HG02840 (cell line): ENCODE results near the gene MLST8.
"Not testable (repeated sequence)": the region's sequence is repeated elsewhere in the genome, so short reads cannot be mapped to it uniquely, and the experiment has no call there.

Source experiments
- ATAC-seq: cut with Tn5 transposase; IDR thresholded peaks from one replicate; pipeline ENCODE4 v1.9.1; 2021; ENCODE audit warnings: mild to moderate bottlenecking, moderate library complexity, moderate number of reproducible peaks; ENCODE audit not compliant: unreplicated experiment, low FRiP score

MLST8 gene

DNA sequence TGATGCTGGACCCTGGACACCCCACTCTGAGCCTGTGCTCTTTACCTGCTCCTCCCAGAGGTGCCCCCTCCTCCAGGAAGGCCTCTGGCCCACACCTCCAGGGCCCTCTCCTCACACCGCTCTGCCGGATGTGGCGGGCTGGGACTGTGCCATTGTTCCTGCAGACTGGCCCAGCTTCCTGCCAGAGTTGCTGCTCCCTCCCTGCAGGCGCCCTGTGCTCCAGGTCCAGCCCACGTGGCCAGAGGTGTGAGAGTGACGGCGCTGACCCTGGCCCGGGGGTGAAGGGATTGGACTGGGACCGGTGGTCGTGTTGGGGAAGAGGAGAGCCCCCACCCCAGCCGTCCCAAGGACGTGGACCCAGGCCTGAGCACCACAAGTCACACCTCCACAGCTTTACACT is 23.8 kb downstream of the MLST8 start:
- ATAC-seq = no peak

DNA sequence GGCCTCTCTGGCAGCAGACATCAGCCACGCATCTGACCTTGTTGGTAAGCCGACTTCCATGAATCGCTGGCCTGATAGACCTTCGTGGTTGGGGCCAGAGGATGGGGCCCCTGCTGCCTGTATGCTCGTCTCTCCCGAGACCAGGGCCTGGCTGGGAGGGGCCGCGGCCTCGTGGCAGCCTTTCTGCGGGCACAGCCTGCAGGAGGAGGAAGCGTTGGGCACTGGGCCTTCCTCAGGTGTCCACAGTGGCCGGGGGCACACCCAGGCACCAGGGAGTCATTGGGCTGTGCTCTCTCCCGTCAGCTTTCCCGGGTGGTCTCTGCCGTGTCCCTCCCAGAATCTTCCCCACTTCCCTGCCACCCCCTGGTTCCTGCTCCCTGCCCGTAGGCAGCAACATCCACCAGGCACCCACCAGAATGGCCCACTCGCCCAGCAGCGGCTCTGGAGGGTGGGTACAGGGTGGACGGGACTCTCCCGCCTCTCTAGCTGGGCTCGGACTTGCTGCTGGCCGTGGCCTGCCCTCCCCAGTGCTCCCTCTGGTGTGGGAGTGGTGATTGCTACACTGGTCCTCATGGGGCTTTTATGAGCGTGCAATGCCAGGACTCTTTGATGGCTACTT is 24.5 kb downstream of the MLST8 start:
- ATAC-seq = no peak

DNA sequence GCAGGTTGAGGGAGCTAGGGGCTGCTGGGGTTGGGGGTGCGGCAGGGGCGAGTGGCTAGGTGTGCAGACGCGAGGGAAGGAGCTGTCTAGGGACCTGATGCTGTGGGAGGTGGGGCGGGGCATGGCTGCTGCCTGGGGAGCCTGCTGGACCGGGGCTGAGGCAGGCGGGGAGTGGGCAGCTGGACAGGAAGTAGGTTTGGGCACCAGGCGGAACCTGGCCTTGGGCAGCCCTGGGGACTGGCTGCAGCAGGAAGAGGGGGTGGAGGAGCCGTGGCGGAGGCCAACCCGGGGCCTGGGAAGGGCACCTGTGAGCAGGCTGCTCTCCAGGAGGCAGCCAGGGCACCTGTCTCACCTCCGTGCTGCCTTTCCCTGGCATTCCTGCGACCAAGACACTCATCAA is 25.1 kb downstream of the MLST8 start:
- no peak for ATAC-seq

DNA sequence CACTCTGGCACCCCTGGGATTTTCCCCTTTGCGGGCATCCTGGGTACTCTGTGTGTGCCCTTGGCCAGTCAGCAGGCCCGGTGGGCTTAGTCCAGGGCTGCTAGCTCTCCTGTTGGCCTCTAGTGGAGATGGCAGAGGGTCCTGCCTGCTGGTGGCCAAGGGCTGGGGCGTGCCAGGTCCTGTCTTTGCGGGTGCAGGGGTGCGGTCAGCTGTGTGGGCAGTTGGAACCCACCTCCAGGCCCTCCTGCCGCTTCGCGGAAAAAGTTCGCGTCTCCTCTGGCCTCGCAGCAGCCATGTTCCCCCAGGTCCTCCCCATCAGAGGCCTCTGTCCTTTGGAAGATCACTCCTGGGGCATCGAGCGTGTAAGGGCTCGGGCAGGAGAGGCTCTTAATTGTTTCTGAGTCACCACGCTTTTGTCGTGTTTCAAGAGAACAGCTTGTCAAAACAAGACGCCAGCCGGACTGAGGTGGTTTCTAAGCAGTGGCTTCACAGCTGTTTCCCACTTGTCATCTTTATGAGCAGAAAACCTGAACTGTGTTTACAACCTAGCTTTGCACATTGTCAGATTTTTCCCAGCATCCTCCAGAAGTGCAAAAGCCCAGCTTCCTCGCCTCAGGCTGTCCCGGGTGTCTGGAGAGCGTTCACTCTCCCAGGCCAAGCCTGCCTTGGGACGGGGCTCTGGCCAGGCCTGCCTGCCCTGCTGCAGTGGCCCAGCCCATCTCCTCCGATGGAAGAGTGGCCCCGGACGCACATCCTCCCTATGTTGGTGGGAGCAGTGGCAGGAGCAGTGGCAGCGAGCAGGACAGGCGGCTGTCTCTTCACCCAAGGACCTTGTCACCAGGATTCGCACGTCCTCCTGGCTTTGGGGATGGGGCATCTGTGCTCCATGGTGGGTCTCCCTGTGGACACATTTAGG is 26.0 kb downstream of the MLST8 start:
- ATAC-seq = no peak

DNA sequence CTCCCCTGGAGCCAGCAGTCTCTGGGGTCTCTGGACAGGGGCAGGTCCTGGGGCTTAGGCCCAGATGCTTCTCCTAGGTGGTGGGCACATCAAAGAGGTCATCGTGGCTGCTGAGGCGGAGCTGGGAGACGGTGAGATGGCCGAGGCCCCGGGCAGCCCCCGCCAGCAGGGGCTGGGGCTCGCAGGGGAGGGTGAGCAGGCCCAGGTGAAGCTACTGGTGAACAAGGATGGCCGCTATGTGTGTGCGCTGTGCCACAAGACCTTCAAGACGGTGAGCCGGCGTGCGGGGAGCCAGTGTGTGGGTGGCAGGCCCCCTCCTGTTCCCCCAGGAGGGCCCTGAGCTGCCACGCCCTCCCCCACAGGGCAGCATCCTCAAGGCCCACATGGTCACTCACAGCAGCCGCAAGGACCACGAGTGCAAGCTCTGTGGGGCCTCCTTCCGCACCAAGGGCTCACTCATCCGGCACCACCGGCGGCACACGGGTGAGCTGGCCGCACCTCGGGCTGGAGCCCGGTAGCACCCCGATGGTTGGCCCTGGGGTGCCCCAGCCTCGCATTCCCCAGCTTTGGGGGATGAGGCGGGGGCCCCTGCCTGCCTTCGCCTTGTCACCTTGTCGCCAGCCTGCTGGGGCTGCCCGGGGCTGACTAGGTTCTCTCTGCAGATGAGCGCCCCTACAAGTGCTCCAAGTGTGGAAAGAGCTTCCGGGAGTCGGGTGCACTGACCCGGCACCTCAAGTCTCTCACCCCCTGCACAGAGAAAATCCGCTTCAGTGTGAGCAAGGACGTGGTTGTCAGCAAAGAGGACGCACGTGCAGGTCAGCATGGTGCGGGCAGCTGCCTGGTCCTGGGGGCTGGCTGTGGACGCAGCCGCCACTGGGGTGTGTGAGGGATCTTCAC is 27.1 kb downstream of the MLST8 start:
- no peak for ATAC-seq

DNA sequence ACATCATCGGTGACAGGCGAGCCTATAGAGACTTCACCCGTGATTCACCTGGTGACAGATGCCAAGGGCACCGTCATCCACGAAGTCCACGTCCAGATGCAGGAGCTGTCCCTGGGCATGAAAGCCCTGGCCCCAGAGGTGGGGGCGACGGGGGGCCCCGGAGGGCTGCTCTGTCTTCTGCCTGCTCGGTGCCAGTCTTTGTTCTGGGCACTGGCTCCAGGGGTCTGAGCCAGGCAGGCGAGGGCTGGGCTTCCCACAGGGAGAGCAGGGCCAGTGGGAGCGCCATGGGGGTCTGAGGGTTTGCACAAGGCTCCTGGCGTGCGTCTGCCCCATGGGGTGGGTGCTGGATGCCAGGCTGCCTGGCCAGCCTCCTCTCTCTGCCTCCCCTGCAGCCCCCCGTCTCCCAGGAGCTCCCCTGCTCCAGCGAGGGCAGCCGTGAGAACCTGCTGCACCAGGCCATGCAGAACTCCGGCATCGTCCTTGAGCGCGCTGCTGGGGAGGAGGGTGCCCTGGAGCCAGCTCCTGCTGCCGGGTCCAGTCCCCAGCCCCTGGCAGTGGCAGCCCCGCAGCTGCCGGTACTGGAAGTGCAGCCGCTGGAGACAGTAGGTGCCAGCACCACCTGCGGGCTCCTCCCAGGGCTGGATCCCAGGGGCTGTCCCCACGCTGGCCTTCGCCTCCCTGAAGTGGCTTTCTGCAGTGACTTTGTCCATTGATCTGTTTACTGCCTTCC is 28.0 kb downstream of the MLST8 start:
- no peak for ATAC-seq

DNA sequence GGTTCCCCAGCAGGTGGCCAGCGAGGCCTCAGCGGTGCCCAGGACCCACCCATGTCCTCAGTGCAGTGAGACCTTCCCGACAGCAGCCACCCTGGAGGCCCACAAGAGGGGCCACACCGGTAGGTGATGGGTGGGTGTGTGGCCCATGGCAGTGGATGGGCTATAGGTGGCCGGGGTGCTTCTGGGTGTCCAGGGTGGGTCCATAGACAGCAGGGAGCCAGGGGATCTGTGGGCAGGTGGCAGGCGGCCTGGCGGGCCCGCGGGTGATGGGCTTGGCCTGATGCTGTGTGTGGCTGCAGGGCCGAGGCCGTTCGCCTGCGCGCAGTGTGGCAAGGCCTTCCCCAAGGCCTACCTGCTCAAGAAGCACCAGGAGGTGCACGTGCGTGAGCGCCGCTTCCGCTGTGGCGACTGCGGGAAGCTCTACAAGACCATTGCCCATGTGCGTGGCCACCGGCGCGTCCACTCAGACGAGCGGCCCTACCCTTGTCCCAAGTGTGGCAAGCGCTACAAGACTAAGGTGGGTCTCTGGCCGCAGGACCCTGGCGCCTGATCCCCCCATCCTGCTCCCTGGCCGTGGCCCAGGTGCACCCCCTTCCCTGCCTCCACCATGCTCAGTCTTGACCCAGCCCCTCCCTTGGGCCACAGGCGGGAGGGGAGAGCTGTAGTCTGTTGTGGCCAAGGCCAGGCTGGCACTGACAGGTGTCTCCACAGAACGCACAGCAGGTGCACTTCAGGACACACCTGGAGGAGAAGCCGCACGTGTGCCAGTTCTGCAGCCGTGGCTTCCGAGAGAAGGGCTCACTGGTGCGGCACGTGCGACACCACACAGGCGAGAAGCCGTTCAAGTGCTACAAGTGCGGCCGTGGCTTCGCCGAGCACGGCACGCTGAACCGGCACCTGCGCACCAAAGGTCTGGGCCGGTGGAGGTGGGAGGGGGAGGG is 28.9 kb downstream of the MLST8 start:
- no peak for ATAC-seq

DNA sequence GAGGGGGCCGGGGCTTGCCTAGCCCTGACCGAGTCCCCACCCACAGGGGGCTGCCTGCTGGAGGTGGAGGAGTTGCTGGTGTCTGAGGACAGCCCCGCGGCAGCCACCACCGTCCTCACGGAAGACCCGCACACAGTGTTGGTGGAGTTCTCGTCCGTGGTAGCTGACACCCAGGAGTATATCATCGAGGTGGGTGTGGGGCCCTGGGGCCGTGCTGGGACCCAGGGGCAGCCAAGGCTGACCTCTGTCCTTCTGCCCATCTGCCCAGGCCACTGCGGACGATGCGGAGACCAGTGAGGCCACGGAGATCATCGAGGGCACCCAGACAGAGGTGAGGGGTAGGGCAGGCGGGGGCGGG is 29.5 kb downstream of the MLST8 start:
- ATAC-seq = no peak

DNA sequence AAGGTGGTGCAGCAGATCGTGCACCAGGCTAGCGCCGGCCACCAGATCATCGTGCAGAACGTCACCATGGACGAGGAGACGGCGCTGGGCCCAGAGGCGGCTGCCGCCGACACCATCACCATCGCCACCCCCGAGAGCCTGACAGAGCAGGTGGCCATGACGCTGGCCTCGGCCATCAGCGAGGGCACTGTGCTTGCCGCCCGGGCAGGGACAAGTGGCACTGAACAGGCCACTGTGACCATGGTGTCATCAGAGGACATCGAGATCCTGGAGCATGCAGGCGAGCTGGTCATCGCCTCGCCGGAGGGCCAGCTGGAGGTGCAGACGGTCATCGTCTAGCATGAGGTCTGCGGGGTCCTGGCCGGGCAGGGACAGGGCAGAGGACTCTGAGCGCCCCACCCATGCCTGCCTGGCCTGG is 30.0 kb downstream of the MLST8 start:
- ATAC-seq = no peak

DNA sequence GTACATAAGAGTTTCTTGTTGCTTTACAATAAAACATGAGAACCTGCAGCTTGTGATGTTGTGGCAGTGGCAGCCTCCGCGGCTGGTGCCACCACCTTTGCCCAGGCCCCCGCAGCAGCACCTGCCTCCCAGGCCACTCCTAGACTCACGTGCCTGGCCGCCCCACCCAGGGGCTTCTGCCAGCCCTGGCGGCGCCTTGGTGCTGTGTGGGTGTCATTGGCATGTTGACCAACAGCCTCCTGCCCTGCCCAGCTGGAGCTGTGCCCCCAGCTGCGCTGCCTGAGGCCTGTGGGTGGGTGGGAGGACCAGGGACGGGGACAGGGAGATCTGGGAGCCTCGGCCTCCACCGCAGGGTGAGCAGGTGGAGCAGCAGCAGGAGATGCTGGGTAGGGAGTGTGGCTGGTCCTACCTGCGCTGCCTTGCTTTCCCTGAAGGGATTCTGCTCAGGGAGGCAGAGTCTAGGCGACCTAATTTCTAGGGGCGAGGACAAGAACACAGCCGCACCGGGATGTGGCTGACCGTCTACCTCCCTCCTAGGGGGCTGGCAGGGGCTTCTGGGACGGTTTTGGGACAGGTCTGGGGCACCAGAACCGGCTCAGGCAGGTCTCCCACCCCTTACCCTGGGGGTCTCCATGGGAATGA is 30.6 kb downstream of the MLST8 start:
- no peak for ATAC-seq

DNA sequence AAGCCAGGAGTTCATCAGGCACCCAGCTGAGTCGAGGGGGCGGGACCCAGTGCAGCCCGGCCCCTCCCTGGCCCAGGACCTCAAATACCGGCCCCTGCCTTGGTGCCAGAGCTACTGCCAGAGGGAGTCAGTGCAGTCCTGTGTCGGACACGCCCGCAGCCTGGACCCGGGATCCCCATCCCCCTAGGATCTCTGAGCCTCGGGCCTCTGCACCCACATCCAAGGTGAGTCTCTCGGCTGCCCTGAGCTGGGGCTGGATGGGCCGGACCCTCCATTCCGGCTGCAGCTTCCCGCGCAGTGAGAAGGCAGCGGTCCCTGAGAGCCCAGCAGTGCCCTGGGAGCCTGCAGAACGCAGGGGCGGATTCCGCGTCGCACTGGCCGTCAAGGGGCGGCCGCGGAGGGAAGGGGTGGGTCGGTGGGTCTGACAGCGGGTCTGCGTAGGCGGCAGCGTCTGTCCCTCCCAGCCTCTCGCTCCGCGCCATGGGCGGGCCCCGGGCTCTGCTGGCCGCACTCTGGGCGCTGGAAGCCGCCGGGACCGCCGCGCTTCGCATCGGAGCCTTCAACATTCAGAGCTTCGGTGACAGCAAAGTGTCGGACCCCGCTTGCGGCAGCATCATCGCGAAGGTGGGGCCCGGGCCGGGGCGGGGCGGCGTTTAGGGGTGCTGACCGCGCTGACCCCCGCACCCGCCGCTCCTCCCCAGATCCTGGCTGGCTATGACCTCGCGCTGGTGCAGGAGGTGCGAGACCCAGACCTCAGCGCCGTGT is 31.3 kb downstream of the MLST8 start, which contains the start of gene DNASE1L2:
TSS of gene DNASE1L2 (plus strand) at position 108 of the 765 bp plus-strand sequence. CDS start at position 481, 373 bp downstream.
- ATAC-seq = no peak

DNA sequence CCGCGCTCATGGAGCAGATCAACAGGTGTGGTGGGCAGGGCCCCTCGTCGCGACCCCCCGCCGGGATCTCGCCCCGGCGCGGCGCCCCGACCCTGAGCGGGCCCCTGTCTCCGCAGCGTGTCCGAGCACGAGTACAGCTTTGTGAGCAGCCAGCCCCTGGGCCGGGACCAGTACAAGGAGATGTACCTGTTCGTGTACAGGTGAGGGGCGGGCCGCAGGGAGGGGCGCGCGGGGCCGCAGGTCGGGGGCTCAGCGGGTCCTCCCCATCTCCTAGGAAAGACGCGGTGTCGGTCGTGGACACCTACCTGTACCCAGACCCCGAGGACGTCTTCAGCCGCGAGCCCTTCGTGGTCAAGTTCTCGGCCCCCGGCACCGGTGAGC is 31.8 kb downstream of the MLST8 start:
- ATAC-seq = no peak

DNA sequence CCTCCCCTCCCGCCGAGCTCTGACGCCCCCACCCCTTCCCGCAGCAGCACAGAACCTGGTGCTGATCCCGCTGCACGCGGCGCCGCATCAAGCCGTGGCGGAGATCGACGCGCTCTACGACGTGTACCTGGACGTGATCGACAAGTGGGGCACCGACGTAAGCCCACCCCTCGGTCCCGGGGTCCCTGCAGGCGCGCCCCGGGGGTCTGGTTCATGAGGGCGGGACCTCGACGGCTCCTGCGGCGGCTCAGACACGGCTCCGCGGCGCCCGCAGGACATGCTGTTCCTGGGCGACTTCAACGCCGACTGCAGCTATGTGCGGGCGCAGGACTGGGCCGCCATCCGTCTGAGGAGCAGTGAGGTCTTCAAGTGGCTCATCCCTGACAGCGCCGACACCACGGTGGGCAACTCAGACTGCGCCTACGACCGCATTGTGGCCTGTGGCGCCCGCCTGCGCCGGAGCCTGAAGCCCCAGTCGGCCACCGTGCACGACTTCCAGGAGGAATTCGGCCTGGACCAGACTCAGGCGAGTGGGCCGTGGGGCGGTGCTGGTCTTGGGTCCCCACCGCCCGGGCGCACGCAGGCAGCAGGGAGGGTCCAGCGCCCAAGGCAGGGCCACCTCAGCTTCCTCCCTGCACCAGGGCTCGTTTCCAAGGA is 32.4 kb downstream of the MLST8 start:
- ATAC-seq = no peak

DNA sequence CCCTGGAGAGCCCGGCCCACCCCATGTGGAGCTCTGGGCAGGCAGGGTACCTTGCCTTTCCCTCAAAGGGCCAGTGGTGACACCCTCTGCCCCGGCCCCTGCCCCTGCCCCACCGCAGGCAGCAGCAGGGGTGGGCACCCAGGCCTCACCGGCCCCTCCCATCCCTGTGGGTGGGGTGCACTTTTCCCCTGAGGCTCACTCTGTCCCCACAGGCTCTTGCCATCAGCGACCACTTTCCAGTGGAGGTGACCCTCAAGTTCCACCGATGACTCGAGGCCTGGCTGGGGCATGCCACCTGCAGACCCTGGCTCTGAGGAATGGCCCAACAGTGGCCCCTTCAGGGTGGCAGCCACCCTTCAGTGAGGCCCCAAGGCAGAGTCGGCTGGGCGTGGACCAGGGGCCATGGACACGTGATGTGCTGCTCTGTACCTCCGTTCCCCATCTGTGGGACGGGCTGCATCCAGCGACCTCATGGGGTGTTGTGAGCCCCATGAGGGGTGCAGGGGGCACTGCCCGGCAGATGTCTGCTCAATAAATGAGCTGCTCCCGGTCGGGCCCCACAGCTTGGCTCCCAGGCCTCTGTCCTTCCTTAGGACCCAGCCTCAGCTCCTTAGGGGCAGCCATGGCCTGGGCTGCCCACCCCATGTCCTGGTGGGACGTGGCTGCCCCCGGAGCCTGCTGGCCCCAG is 33.0 kb downstream of the MLST8 start:
- ATAC-seq = no peak

DNA sequence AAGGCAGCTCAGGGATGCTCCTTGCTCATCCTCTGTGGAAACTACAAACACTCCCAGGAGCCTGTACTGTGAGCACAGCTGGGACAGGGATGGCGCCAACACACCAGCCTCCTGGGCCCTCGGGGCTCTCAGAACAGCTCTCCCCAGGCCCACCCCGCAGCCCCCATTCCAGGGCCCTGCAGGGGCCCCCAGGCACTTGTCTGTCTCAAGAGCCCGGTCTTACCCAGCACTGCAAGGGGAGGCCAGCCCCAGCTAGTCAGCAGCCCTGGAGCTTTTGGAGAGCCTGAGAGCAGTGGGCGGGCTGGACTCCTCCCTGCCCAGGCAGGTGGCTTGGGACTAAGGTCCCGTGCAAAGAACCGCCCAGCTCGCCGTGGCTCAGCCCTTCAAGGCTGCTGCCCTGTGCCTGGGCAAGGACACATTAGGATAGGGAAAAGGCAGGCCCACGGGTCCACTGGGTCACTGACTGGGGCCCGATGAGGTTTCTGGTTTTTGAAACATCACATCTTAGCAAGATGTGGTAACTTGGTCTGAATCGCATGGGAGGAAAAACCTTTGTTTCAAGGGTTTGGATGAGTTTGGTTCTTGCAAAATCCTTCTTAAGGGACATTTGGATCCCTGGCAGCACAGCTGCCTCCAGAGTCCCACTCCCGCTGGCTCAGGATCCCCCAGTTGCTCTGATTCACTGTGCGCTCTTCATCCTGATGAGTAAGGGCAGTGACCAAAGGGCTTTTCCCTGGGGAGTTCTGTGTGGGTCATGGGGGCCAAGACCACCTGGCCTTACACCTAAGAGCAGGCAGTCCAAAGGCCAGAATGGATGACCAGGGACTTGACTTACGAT is 33.8 kb downstream of the MLST8 start:
- no peak for ATAC-seq

DNA sequence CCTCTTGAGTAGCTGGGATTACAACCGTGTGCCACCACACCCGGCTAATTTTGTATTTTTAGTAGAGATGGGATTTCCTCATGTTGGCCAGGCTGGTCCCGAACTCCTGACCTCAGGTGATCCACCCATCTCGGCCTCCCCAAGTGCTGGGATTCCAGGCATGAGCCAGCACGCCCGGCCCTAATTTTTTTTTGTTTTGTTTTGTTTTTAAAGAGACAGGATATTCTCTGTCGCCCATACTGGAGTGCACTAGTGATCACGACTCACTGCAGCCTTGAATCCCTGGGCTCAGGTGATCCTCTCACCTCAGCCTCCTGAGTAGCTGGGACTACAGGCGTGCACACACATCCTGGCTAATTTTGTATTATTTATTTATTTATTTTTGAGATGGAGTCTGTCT is 35.1 kb downstream of the MLST8 start:
- ATAC-seq = not testable (repeated sequence)
